ENCODE results near the gene TPSD1.
"Not testable (repeated sequence)": the region's sequence is repeated elsewhere in the genome, so short reads cannot be mapped to it uniquely, and the experiment has no call there.

- not testable (repeated sequence) for TF ChIP-seq CTCF (IDR thresholded peaks at IDR 0.05); ZFX (IDR thresholded peaks at IDR 0.05; ENCODE audit: borderline replicate concordance)
These were observed 1.0 kb upstream of the TPSD1 start for GRCh38 chr16:1254821-1255220.

Measured in 22Rv1 (cell line).